Stimulated activated CD4-positive, alpha-beta T cell treated with anti-CD3 and anti-CD28 coated beads, Interleukin-4, amount 100 ng/mL, for 4 hours (primary cell): ENCODE results near the gene MGLL.
"Not testable (repeated sequence)": the region's sequence is repeated elsewhere in the genome, so short reads cannot be mapped to it uniquely, and the experiment has no call there.

Experiments
- DNase-seq, 2 experiments: peaks; one replicate each; pipeline ENCODE4 v3.0.0-alpha.2; 2020

The MGLL gene

GRCh38 chr3:127670761-127671522 is 151.4 kb downstream of the MGLL start:
- DNase-seq: no peak

- DNase-seq: no peak
Measured at GRCh38 chr3:127670229-127670559, 152.1 kb downstream of the MGLL start.

- no peak for DNase-seq
Measured at GRCh38 chr3:127669541-127670228, 152.6 kb downstream of the MGLL start.

GRCh38 chr3:127668906-127669305 is 153.4 kb downstream of the MGLL start:
- no peak for DNase-seq

- DNase-seq: no peak
Measured at GRCh38 chr3:127667119-127667681, 155.1 kb downstream of the MGLL start.

GRCh38 chr3:127666676-127667075 is 155.6 kb downstream of the MGLL start:
- DNase-seq: no peak

- DNase-seq: no peak
Measured at GRCh38 chr3:127665586-127665985, 156.7 kb downstream of the MGLL start.

- DNase-seq: no peak
Measured at GRCh38 chr3:127665165-127665564, 157.2 kb downstream of the MGLL start.

- no peak for DNase-seq
Measured at GRCh38 chr3:127663151-127663550, 159.2 kb downstream of the MGLL start.

GRCh38 chr3:127662001-127662469 is 160.3 kb downstream of the MGLL start:
- DNase-seq: no peak

GRCh38 chr3:127661600-127661999 is 160.7 kb downstream of the MGLL start:
- no peak for DNase-seq

GRCh38 chr3:127660621-127661251 is 161.6 kb downstream of the MGLL start:
- no peak for DNase-seq

GRCh38 chr3:127658234-127658633 is 164.1 kb downstream of the MGLL start:
- DNase-seq: no peak

- DNase-seq: no peak
Measured at GRCh38 chr3:127656906-127657305, 165.4 kb downstream of the MGLL start.

- no peak for DNase-seq
Measured at GRCh38 chr3:127655641-127656040, 166.7 kb downstream of the MGLL start.

- DNase-seq: not testable (repeated sequence)
Measured at GRCh38 chr3:127654993-127655392, 167.3 kb downstream of the MGLL start.

- DNase-seq: no peak
Measured at GRCh38 chr3:127654374-127654773, 167.9 kb downstream of the MGLL start.

- DNase-seq: no peak
Measured at GRCh38 chr3:127652246-127652995, 169.9 kb downstream of the MGLL start.

- no peak for DNase-seq
Measured at GRCh38 chr3:127651516-127652172, 170.7 kb downstream of the MGLL start.

GRCh38 chr3:127650236-127650635 is 172.1 kb downstream of the MGLL start:
- no peak for DNase-seq

GRCh38 chr3:127647845-127648204 is 174.5 kb downstream of the MGLL start:
- DNase-seq: no peak

GRCh38 chr3:127647166-127647844 is 175.0 kb downstream of the MGLL start:
- no peak for DNase-seq
